ENCODE results near the gene FAM229A.
"Not testable (repeated sequence)": the region's sequence is repeated elsewhere in the genome, so short reads cannot be mapped to it uniquely, and the experiment has no call there.

FAM229A gene, protein sequence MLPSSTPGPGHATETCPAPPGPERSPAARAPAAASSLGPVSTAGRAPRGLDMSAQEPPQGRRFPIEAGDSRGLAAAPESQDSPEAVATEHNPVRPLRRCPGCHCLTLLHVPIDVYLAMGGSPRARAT
- 0.35 to 4.2 (median 1.2) reads per million in 17 experiments for total RNA-seq

DNA sequence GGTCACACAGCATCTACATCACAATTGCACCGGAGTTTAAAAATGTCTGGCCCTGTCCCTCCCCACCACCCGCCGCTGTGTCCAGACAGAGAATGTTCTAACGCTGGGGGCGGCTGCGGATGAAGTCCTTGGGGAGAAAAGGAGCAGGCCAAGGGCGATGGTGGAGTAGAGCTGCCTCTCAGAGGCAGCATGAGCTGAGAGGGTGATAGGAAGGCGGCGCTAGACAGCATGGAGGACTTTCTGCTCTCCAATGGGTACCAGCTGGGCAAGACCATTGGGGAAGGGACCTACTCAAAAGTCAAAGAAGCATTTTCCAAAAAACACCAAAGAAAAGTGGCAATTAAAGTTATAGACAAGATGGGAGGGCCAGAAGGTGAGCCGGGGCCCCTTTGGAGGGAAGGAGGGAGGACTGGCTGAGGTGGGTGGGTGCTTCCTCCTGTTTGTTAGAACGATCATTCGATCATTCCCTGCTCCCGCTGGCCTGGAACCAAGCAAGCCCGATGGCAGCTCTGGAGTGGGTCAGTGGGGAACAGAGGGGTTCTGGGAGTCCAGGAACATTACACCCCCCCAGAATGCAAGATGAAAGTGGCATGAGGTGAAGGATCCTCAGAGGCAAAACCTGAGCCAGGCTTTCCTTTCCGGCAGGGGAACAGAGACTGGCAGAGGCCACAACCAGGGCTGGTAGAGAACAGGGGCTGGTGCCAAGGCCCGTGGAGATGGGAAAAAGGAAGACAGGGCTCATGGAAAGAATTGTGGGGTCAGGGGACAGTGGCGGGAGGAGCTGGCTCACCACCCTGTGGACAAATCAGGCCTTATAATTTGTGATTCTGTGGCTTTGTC lies at the start of gene FAM229A, which contains the start of gene TSSK3:
Gene FAM229A (minus strand): TSS at position 12 of the 840 bp plus-strand sequence. CDS start 394 bp downstream, outside the sequence.
Gene TSSK3 (plus strand): TSS at position 66 of the 840 bp plus-strand sequence. CDS start 163 bp downstream, at position 229.
- DNase-seq: no peak

DNA sequence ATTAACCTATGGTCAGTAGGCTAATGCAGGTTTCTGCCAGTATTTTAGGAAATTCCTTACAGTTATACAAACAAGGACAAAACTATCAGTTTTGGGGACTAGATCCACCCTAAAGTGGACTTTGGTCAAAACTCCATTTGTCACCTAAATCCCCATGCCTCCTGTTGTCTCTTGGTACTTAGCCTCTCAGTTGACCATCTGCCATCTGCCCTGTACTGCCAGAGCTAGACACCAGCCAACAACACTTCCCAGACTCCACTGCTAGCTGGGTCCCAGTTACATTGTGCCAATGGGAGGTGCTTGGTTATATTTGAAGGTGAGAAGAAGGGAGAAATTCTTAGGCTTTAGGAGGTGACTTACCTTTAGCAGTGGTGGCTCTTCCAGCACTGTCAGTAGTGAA lies 49.0 kb upstream of the FAM229A start:
- DNase-seq: no peak

DNA sequence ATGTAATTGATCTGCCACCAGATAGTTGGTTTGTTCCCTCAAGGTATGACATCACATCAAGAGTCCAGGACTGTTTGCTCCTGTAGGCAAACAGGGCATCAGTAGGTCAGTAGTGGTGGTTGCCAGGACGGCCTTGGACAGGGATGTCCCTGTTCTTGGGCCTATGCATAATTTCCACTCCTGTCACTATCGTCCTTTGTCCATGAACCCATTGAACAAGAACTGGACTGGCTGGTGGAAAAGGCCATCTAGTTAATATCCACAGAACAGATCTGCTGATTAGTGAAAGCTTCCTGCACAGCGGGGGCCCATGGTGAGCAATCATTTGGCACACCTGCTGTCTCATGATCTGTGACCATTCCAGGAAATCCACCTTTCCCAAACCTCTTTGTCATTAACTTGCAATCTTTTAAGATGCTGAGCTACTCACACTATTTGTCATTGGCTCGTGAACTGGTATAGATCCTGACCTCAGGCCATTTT lies 44.4 kb upstream of the FAM229A start:
- no peak for DNase-seq

DNA sequence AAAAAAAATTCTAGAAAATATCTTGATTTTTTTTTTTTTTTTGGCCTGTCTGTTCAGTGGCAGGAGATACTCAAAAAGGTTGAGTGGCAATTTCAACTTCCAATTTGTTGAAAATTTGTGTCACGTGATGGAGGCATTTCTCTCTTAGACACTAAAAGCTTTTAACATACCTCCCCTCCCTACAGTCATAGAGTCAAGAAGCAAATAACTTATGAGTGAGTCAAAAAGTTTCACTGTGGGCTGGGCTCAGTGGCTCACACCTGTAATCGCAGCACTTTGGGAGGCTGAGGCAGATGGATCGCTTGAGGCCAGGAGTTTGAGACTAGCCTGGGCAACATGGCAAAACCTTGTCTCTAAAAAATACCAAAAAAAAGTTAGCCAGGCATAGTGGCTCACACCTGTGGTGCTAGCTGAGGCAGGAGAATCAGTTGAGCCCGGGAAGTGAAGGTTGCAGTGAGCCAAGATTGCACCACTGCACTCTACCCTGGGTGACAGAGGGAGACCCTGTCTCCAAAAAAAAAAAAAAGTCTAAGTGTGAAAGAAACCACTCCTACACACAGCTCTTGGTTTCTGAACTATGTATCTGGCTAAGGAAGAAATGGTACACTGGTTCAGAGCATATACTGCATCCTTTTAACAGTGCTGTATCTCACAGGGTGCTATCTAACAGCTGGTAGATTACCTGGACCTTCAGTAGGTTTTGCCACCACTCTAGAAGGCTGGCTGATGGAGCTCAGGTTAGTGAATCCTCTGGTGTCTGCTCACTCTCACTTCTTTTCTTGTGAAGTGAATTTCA lies 43.6 kb upstream of the FAM229A start:
- no peak for DNase-seq

DNA sequence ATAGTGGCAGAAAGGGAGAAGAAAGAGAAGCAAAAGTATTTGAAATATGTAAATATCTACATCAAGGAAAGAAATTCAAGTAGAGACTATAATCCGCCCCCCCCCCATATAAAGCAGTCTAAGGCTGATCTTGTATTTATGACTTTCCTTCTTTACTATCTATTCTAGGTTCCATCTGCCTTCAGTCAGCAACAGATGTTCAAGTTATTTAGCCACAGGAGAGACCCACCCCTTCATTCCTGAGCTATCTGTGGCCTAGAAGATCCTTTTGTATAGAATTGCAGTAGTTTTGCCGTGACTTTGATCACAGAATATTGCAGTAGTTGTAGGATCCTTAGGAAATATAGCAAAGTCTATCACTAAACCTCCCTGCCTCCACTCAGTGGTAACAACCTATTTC lies 42.7 kb upstream of the FAM229A start:
- no peak for DNase-seq

DNA sequence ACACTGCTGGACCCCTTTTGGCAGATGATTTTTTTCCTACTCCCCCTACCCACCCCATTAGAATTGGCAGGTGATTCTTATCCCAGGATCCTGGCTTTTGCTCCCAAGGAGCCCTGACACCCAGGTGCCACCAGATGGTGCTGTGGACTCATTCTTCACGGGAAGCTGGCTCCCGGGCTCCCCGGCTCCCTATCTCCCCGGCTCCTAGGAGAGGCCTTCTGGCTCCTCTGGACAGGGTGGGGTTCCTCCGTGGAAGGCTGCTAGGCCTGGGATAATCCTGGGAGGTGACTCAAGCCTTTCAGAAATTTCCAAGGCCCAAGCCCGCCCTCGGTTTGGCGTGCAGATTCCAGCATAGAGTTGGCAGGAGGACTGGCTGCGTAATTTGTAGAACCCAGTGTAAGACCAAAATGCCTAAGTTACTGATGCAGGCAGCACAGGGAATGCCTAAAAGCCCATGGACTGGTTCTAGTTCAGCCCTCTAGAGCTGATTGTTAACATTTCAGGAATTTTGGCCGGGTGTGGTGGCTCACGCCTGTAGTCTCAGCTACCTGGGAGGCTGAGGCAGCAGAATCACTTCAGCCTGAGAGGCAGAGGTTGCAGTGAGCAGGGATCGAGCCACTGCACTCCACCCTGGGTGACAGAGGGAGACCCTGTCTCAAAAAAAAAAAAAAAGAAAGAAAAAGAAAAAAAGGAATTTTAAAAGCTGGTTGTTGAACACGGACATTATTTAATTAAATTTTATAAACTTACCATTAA lies 38.8 kb upstream of the FAM229A start:
- peak; percentile 70 to 86 (median 81) for DNase-seq

DNA sequence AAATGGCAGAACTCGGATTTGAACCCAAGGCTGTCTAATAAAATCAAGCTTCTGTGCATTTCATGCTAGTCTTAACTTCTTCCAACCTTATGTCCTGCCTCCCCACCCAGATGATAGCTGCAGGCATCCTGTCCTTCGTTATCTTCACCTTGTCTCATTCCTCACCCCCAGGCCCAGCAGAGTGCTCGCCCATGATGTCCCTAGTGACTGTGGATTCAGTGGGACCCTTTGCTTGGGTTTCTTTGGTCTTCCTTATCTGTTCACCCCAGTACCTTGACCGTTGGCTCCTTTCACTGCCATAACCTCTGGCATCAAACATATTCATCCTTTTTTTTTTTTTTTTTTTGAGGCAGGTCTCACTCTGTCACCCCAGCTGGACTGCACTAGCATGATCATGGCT lies 37.6 kb upstream of the FAM229A start:
- no peak for DNase-seq

DNA sequence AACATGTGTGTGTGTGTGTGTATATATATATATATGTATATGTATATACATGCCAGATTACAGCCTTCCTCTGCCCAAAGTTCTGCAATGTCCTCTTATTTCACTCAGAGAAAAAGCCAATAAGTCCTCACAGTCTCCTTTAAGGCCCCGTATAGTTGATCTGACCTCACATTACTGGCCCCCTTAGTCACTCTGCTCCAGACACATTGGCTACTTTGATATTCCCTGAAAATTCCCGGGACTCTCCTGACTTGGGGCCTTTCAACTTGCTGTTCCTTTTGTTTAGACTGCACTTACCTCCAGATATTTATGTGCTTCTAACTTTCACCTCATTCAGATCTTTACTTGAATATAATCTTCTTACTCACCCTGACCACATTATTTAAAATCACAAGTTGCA lies 36.1 kb upstream of the FAM229A start:
- no peak for DNase-seq

DNA sequence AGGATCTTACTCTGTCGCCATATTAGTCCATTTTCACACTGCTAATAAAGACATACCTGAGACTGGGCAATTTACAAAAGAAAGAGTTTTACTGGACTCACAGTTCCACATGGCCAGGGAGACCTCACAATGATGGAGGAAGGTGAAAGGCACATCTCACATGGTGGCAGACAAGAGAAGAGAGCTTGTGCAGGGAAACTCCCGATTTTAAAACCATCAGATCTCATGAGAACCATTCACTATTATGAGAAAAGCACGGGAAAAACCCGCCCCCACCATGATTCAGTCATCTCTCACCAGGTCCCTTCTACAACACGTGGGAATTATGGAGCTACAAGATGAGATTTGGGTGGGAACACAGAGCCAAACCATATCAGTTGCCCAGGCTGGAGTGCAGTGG lies 34.2 kb upstream of the FAM229A start:
- DNase-seq: not testable (repeated sequence)

DNA sequence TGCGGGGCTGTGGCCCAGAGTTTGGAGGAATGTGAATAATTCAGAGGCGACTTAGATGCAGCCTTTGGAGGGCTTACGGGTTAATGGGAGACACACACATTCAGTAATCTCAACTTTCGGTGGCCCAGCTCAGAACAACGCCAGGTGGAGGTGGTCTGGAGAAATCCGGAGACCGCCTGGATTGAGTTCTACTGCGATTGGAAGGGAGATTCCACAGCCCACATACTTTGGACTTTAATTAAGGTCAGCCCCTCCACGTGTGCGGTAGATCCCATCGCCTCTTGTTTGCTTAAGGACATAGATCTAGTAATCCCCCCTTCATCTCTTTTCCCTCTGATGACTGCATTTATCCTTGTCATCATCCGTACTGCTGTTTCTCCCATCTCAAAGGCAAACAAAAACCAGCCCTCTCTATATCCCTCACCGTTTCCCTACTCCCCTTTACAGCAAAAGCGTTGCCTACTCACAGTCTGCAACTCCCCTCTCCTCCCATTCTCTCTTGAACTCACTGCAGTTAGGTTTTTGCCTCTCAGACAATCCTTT lies 32.7 kb upstream of the FAM229A start:
- peak in 1 of 4 experiments; percentile 10 for DNase-seq

DNA sequence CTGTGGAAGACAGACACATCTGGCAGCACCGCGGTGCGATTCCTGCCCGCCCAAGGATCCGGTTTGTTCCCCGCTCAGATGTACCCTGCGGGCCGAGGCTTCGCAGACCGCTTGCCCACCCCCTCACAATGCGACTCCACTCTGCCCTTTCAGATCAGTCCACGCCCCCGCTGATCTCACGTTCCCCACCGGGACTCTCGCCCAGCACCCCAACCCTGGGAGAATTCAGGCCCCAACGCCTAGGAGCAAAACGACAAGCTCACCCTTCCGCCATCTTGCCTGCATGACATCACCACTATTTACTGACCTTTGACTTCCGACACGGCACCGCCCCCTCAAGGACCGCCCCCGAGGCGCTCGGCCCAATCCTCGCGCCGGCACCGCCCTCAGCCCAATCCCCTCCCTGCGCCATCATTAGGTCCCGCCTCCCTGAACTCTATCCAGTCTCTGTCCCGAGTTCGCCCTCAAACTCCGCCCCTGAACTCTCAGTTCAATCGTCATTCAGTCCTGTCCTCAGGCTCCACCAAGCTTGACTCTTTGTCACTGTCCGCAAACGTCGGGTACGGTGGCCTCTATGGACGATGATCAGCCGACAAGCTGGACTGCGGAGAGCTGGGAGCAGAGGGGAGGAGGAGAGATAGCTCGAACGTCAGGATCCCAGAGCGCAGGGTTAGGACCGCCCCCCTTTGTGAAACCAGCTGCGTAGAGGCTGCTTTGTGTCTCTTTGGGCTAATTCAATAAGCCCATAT lies 32.0 kb upstream of the FAM229A start, which contains the start of gene BSDC1:
Gene BSDC1 (minus strand): TSS at position 301 of the 749 bp plus-strand sequence. CDS start 27 bp downstream, at position 274.
- DNase-seq: peak; percentile 99

DNA sequence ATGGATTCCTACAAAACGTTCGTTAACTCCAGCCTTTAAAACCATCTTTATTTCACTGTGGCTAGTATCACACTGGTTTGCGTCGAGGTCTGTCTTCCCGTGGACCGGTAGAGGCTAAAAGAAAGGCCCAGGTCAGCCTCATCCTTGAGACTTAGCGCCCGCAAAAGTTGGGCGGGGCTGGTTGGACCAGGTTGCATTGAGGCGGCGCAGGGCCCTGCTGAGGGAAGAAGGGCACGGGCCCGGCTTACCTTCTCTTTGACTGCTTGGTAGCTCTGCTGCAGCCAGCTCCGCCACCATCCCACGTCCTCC lies 31.5 kb upstream of the FAM229A start:
- DNase-seq: peak in 3 of 4 experiments; percentile 28 to 61 (median 29)

DNA sequence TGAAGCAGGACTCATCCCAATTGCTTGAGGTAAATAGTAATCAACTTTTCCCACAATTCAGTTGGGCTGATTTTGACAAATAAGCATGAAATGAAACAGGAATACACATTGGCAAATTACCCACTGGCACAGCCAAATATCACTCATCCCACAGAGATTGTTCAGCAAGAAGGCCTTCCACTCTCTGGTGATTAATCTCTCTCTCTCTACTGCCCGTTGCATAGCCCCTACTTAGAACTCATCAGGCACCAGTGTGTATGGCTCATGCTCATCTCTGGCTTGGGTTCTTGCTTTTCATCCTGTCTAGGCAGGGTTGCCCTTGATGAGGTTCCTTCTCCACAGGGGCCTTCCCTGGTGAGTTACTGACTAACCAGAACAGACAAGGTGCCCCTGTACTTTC lies 30.9 kb upstream of the FAM229A start:
- no peak for DNase-seq

DNA sequence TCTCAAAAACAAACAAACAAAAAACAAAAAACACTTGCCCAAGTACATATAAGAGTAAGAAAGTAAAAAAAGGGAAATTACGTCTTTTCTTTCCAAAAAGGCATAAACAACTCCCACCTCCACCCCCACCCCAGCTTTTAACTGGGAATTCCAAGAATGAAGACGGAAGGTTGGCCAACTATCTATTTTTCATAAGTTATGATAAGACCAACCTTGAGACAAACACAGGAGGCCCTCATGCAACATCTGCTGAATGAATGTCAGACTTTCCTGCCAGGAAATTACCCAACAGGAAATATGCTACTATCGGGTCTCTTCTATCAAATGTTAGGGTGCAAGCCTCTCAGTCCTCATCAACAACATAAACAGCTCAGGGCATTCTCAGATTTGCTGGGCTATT lies 30.0 kb upstream of the FAM229A start:
- no peak for DNase-seq

DNA sequence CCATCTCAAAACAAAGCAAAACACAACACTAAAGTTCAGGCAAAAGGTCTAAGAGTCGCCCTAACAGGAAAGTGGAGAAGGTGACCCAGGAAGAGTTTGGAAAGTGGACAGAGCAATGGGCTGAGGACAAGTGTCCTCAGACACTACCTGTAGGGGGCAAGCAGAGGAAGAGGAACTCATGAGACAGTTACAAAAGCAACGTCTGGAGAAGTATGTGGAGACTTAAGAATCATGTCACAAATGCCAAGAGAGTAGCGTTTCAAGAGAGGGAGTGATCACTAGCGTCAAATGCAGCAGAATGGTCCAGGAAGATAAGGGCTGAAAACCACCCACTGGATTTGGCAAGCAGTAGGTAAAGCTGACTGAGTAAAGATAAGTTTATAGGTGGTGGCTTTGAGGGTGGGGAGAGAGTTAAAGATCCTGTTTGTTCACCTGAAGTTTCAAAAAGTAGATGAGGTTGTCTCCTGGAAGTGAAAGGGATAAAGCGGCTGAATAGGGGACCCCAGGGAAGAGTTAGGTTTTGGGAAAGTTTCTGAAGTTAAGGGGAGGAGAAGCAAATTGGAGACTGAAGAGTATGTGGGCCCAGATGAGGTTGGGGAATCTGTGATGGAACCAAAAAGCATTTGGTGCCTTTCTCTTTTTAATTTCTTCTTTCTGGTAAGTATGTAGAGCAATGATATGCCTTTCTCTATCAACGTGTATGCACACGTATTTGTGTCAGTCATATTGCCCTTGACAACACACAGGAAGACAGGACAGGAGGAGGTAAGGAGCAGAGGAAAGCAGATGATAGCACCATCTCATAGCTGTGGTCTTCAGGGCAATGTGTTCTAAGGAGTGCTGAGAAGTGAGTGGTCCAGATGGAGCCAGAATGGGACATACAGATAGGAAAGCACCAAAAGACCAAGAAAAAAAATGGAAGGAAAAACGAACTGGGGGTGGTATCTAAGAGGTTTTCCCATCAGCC lies 28.9 kb upstream of the FAM229A start:
- DNase-seq: no peak

DNA sequence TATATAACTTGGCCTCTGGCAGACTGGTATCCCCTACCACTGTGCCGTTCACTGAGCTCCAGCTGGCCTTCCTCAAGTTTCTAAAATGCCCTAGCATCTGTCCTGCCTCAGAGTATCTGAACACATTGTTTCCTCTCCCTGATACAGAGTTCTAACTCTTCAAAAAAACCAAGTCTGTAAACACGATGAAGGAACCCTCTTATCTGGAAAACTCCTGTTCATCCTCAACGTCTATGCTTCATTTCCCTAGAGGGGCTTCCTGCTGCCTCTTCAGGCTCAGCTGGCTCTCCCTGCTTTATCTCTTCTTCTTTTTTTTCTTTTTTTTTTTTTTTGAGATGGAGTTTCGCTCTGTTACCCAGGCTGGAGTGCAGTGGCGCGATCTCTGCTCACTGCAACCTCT lies 26.4 kb upstream of the FAM229A start:
- no peak for DNase-seq

DNA sequence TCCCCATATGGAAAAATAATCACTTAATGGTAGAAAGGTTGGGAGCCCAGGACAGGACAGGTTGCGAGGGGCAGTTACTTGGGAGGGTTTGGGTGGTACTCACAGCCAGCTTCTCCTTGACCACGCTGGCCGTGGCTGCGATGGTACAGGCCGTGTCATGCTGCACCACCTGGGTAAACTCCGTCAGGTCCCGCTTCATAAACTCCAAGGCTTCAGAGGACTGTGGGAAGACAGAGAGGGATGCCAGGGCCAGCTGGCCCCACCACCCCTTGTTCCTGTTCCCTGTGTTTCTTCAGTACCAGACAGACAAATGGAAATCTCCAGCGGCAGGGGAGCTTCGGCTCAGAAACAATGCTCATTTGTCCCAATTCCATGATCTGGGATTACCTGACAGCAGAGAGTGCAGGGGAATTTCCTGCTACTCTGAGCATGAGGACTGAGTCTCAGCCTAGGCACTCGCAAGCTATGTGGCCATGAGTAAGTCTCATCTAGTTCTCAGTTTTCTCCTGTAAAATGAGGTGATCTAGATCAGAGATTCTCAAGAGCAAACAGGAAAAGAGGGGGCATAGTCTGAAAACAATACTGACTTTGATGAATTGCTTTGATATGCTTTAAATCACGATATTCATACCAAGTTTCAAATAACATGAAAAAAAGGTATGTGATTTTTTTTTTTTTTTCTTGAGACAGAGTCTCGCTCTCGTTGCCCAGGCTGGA lies 24.5 kb upstream of the FAM229A start:
- DNase-seq: no peak

DNA sequence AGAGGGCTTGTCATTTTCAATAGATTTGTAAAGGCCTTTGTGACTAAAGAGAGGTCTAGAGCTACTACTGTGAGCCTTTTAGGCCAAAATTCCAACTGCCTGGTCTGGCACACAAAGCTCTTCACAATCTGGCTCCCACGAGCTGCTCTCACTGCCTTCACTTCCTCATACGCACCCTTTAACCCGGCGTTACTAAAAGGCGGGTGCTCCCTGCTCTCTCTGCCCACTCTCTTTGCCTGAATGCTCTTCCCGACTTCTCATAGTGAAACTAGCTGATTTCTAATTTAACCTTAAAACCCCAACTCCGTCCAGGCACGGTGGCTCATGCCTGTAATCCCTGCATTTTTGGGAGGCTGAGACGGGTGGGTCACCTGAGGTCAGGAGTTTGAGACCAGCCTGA lies 17.8 kb upstream of the FAM229A start:
- DNase-seq: peak in 1 of 4 experiments; percentile 7

DNA sequence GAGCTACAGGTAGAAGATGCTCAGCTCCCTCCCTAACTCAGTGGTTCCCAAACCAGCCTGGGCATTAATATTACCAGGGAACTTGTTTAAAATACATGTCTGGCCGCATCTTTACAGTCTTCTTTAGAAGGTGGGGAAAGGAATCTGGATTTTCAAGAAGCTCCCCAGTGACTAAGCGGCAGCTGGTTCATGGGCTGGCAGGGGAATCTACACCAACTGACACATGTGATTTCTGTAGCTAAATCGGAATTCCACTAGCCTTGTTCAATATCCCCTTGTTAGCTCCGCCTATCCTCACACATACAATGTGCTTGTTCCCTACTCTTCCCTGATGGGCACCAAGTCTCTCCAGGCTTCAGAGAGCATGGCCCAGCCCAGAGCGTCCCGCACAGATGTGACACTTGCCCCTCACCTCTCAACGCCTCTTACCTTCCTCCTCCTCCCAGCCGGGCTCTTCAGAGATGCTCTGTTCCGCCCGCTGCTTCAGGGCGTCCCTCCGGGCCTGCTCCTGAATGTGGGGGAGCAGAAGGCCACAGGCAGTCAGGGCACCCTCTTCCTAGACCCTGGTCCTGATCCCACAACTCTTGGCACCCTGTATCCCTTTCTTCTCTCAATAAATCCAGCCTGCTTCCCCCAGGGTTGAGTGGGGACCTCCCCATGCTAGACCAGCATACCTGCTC lies 15.4 kb upstream of the FAM229A start:
- DNase-seq: no peak
